OCI-LY1 (cell line): ENCODE measurements around the gene TUBA3C.

Source experiments
- H2AFZ ChIP-seq: fragments of 200-600 bp; sonication (generic), shearing (Covaris generic); 2 replicates; pipeline ENCODE4 v1.6.0; 2014; ENCODE audit warnings: antibody characterized with exemption, mild to moderate bottlenecking, low read length
- H3F3A ChIP-seq: fragments of 200-600 bp; sonication (generic), shearing (Covaris generic); 2 replicates; pipeline ENCODE4 v1.6.0; 2014; ENCODE audit warnings: mild to moderate bottlenecking, antibody characterized with exemption, low read length, moderate library complexity; ENCODE audit not compliant: insufficient read depth
- H3K27ac ChIP-seq: fragments of 200-600 bp; sonication (generic); 2 replicates; pipeline ENCODE4 v1.5.1; 2014; ENCODE audit warnings: low read length, mixed run types, mild to moderate bottlenecking, low read depth; ENCODE audit not compliant: poor library complexity, severe bottlenecking
- H3K27me3 ChIP-seq: fragments of 200-600 bp; sonication (generic); 2 replicates; pipeline ENCODE4 v1.6.0; 2014; ENCODE audit warnings: antibody characterized with exemption, mild to moderate bottlenecking, low read length, moderate library complexity; ENCODE audit not compliant: insufficient read depth
- H3K36me3 ChIP-seq: fragments of 200-600 bp; sonication (generic); 2 replicates; pipeline ENCODE4 v1.6.1; 2014; ENCODE audit warnings: mild to moderate bottlenecking, antibody characterized with exemption, low read length, moderate library complexity, mixed read lengths; ENCODE audit not compliant: insufficient read depth
- H3K4me1 ChIP-seq: fragments of 200-600 bp; sonication (generic); 2 replicates; pipeline ENCODE4 v1.5.1; 2014; ENCODE audit warnings: mild to moderate bottlenecking, low read length, moderate library complexity; ENCODE audit not compliant: insufficient read depth, severe bottlenecking
- H3K4me2 ChIP-seq: fragments of 200-600 bp; sonication (generic), shearing (Covaris generic); 2 replicates; pipeline ENCODE4 v1.6.1; 2014; ENCODE audit warnings: low read length
- H3K4me3 ChIP-seq: fragments of 200-600 bp; sonication (generic); 2 replicates; pipeline ENCODE4 v1.5.1; 2014; ENCODE audit warnings: low read length, low read depth, mild to moderate bottlenecking, mixed read lengths; ENCODE audit not compliant: poor library complexity, severe bottlenecking
- H3K79me2 ChIP-seq: fragments of 200-600 bp; shearing (Covaris generic); 2 replicates; pipeline ENCODE4 v1.6.1; 2016; ENCODE audit warnings: mixed run types, low read length, mixed read lengths; ENCODE audit not compliant: insufficient read depth
- H3K9ac ChIP-seq: fragments of 200-600 bp; sonication (generic), shearing (Covaris generic); 2 replicates; pipeline ENCODE4 v1.6.1; 2014; ENCODE audit warnings: mild to moderate bottlenecking, low read length, mixed read lengths
- H3K9me2 ChIP-seq: fragments of 200-600 bp; sonication (generic), shearing (Covaris generic); 2 replicates; pipeline ENCODE4 v1.6.1; 2014; ENCODE audit warnings: low read depth, mild to moderate bottlenecking, low read length, mixed read lengths
- H3K9me3 ChIP-seq: fragments of 200-600 bp; shearing (Covaris generic); 2 replicates; pipeline ENCODE4 v1.6.1; 2014; ENCODE audit warnings: low read length, mixed read lengths
- H4K20me1 ChIP-seq: fragments of 200-600 bp; sonication (generic), shearing (Covaris generic); 2 replicates; pipeline ENCODE4 v1.6.0; 2016; ENCODE audit warnings: mild to moderate bottlenecking, low read length; ENCODE audit not compliant: insufficient read depth
- EZH2 ChIP-seq: fragments of 200-600 bp; sonication (generic), shearing (Covaris generic); IDR thresholded peaks from 2 replicates; pipeline ENCODE4 v1.8.0; 2017; ENCODE audit warnings: borderline replicate concordance, mixed run types, mild to moderate bottlenecking, antibody characterized with exemption, low read length, moderate library complexity, mixed read lengths
- TF ChIP-seq, protein P1 (sequence below): fragments of 200-600 bp; sonication (generic), shearing (Covaris generic); IDR thresholded peaks from 2 replicates; pipeline ENCODE4 v1.5.1; 2017; ENCODE audit warnings: mild to moderate bottlenecking, antibody characterized with exemption, low read length, moderate library complexity, mixed read lengths

TUBA3C gene

DNA sequence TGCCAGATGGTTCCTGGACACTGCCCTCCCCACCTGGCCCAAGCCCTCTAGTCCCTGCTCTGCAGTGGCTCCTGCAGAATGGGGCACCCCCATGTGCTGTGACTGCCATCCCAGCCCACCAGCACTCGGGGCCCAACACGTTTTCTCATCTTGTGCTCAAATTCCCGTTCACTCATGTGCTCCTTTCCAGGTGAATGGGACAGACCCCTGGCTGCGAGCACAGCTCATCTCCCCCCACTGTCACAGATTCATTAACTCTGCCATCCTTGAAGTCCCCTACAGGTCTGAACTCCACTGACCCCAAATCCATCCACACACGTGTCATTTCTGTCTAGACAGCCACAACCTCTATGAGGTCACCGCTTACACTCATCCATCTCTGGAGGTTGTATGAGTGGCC lies 23.6 kb downstream of the TUBA3C start:
- Histone ChIP-seq H3K4me3 (no peak overlapping the region), H4K20me1 (no peaks in the 10 kb centered on the region), H3F3A (no peaks in the 10 kb centered on the region), H2AFZ (no peak overlapping the region), H3K9ac (no peak overlapping the region), H3K27ac (no peak overlapping the region), H3K9me2 (no peaks in the 10 kb centered on the region), H3K4me2 (no peak overlapping the region), H3K4me1 (no peaks in the 10 kb centered on the region), H3K36me3 (no peaks in the 10 kb centered on the region), H3K79me2 (no peaks in the 10 kb centered on the region), H3K9me3 (no peaks in the 10 kb centered on the region), H3K27me3 (no peaks in the 10 kb centered on the region)
- TF ChIP-seq, protein P1, sequence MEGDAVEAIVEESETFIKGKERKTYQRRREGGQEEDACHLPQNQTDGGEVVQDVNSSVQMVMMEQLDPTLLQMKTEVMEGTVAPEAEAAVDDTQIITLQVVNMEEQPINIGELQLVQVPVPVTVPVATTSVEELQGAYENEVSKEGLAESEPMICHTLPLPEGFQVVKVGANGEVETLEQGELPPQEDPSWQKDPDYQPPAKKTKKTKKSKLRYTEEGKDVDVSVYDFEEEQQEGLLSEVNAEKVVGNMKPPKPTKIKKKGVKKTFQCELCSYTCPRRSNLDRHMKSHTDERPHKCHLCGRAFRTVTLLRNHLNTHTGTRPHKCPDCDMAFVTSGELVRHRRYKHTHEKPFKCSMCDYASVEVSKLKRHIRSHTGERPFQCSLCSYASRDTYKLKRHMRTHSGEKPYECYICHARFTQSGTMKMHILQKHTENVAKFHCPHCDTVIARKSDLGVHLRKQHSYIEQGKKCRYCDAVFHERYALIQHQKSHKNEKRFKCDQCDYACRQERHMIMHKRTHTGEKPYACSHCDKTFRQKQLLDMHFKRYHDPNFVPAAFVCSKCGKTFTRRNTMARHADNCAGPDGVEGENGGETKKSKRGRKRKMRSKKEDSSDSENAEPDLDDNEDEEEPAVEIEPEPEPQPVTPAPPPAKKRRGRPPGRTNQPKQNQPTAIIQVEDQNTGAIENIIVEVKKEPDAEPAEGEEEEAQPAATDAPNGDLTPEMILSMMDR, result no peak
- no peak for TF ChIP-seq EZH2

DNA sequence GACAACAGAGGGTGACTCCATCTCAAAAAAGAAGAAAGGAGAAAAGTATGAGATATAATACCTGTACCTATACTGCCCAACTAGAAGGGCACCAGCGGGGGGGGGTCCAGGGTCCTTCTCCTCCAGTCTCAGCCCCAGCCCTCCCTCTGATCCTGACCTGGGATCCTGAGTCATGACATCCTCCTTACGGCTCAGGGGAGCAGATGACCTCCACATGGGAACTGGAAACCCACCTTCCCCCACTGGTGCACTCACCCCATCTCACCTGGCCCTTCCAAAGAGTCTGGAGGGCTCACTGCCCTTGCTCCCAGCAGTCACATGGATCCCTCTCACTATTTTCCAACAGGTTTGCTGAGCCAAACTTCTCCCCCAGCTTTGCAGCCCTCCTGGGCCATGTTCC lies 24.2 kb downstream of the TUBA3C start:
- H3F3A ChIP-seq, result no peaks in the 10 kb centered on the region
- H3K79me2 ChIP-seq, result no peaks in the 10 kb centered on the region
- H4K20me1 ChIP-seq, result no peaks in the 10 kb centered on the region
- no peak overlapping the region for H3K4me2 ChIP-seq
- no peaks in the 10 kb centered on the region for H3K36me3 ChIP-seq
- H3K27me3 ChIP-seq, result no peaks in the 10 kb centered on the region
- no peak overlapping the region for H3K4me3 ChIP-seq
- no peaks in the 10 kb centered on the region for H3K4me1 ChIP-seq
- no peaks in the 10 kb centered on the region for H3K9me2 ChIP-seq
- H2AFZ ChIP-seq, result no peak overlapping the region
- no peaks in the 10 kb centered on the region for H3K9me3 ChIP-seq
- no peak for TF ChIP-seq EZH2
- TF ChIP-seq, protein P1, result no peak
- H3K9ac ChIP-seq, result no peak overlapping the region
- H3K27ac ChIP-seq, result no peak overlapping the region

DNA sequence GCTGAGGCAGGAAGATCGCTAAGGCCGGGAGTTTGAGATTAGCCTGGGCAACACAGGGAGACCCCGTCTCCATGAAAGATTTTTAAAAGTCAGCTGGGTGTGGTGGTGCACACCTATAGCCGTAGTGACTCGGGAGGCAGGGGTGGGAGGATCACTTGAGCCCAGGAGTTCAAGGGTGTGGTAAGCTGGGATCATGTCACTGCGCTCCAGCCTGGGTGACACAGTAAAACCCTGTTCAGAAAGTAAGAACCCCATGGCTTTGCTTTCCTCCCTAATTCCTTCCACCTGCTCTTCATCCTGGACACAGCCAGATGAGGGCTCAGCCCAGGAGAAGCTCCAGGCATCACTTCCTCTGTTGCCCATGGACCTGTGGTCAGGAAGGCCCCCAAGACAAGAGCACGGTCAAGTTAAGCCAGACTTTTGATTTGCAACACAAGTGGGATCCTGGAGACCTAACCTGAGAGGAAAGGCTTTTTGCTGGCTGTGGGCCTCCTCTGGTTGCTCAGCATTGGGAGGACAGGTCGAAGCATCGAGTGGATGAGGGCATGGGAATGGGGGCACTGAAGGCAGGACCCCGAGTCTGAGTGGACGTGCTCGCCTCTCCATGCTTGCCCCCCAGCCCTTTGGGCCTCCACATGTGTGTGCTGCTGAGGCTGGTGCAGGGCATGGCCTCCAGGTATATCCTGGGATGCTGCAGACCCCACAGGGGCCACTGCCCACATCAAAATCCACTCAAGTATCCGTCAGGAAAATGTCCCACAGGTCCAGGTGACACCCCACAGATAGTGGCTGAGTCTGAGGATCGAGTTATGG lies 25.4 kb downstream of the TUBA3C start:
- H4K20me1 ChIP-seq, result no peaks in the 10 kb centered on the region
- no peaks in the 10 kb centered on the region for H3K4me1 ChIP-seq
- H3F3A ChIP-seq, result no peaks in the 10 kb centered on the region
- H3K9ac ChIP-seq, result no peak overlapping the region
- TF ChIP-seq EZH2, result no peak
- TF ChIP-seq, protein P1, result no peak
- H3K9me2 ChIP-seq, result no peaks in the 10 kb centered on the region
- no peaks in the 10 kb centered on the region for H3K36me3 ChIP-seq
- H3K79me2 ChIP-seq, result no peaks in the 10 kb centered on the region
- no peaks in the 10 kb centered on the region for H3K9me3 ChIP-seq
- no peak overlapping the region for H3K4me3 ChIP-seq
- no peak overlapping the region for H2AFZ ChIP-seq
- H3K4me2 ChIP-seq, result no peak overlapping the region
- H3K27ac ChIP-seq, result no peak overlapping the region
- H3K27me3 ChIP-seq, result no peaks in the 10 kb centered on the region
